Measurements from ENCODE around the gene PARD3. TPM values are rescaled to one million over a fixed set of nuclear protein-coding genes. Genes with fewer than 3 reads are reported as not detected.

The PARD3 gene
- polyA plus RNA-seq, 3 donors, result 0.51 TPM; not detected in 2

- Mint-ChIP-seq H3K4me1 (no peaks in the 10 kb centered on the region), H3K27ac (no peak overlapping the region), H3K36me3 (no peaks in the 10 kb centered on the region), H3K9me3 (peaks cover 11 to 15% (median 12%) of the 10 kb centered on the region in 7 donors), H3K27me3 (ENCODE audit: low read depth in 3 of 3) (peaks cover 0 to 5% (median 4%) of the 10 kb centered on the region in 3 donors), H3K4me3 (no peak overlapping the region)
- Histone ChIP-seq H3K79me2 (ENCODE audit: insufficient read depth, low read length) (no peaks in the 10 kb centered on the region), H4K20me1 (ENCODE audit: insufficient read depth, low read length) (no peaks in the 10 kb centered on the region), H3K36me3 (replicated peaks in 1 of 2; ENCODE audit: control insufficient read depth in 1 of 2, insufficient read depth in 2 of 2, low read length in 2 of 2) (no peaks in the 10 kb centered on the region), H2AFZ (ENCODE audit: insufficient read depth, low read depth, low read length, poor library complexity, severe bottlenecking) (no peak overlapping the region), H3K27me3 (ENCODE audit: control insufficient read depth in 2 of 2, insufficient read depth in 2 of 2, low read length in 2 of 2) (no peaks in the 10 kb centered on the region), H3K4me1 (ENCODE audit: control insufficient read depth in 1 of 2, insufficient read depth in 2 of 2, low read length in 2 of 2) (no peaks in the 10 kb centered on the region), H3K4me2 (replicated peaks; ENCODE audit: extremely low read depth, low read length, poor library complexity, severe bottlenecking) (no peak overlapping the region), H3K4me3 (replicated peaks in 1 of 3; ENCODE audit: low read depth in 2 of 3, low read length in 3 of 3) (no peak overlapping the region), H3K27ac (ENCODE audit: low read depth in 1 of 2, low read length in 2 of 2) (no peak overlapping the region), H3K9me3 (replicated peaks in 1 of 2; ENCODE audit: control insufficient read depth in 1 of 2, insufficient read depth in 1 of 2, low read length in 2 of 2) (peaks cover 5 to 18% of the 10 kb centered on the region in 2 donors), H3K9ac (ENCODE audit: insufficient read depth, low read length, poor library complexity, severe bottlenecking) (no peak overlapping the region)
- TF ChIP-seq, protein P1, sequence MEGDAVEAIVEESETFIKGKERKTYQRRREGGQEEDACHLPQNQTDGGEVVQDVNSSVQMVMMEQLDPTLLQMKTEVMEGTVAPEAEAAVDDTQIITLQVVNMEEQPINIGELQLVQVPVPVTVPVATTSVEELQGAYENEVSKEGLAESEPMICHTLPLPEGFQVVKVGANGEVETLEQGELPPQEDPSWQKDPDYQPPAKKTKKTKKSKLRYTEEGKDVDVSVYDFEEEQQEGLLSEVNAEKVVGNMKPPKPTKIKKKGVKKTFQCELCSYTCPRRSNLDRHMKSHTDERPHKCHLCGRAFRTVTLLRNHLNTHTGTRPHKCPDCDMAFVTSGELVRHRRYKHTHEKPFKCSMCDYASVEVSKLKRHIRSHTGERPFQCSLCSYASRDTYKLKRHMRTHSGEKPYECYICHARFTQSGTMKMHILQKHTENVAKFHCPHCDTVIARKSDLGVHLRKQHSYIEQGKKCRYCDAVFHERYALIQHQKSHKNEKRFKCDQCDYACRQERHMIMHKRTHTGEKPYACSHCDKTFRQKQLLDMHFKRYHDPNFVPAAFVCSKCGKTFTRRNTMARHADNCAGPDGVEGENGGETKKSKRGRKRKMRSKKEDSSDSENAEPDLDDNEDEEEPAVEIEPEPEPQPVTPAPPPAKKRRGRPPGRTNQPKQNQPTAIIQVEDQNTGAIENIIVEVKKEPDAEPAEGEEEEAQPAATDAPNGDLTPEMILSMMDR (IDR thresholded peaks at IDR 0.05), result no peak
- 96% methylated on average over 8 of the region's 11 CpGs for WGBS (ENCODE audit: insufficient coverage)
- intact Hi-C loops (cut with micrococcal nuclease), result no loop called here
- DNase-seq, result no peak
These were observed 733.1 kb downstream of the PARD3 start for GRCh38 chr10:34081948-34082347.

- Mint-ChIP-seq H3K27ac (no peak overlapping the region), H3K4me3 (no peak overlapping the region), H3K36me3 (no peaks in the 10 kb centered on the region), H3K9me3 (peaks cover 11 to 17% (median 13%) of the 10 kb centered on the region in 7 donors), H3K4me1 (no peaks in the 10 kb centered on the region), H3K27me3 (ENCODE audit: low read depth in 3 of 3) (peaks cover 0 to 5% (median 4%) of the 10 kb centered on the region in 3 donors)
- H3K79me2 ChIP-seq (ENCODE audit: insufficient read depth, low read length), result no peaks in the 10 kb centered on the region
- no peak overlapping the region for H3K9ac ChIP-seq (ENCODE audit: insufficient read depth, low read length, poor library complexity, severe bottlenecking)
- H3K4me2 ChIP-seq (replicated peaks; ENCODE audit: extremely low read depth, low read length, poor library complexity, severe bottlenecking), result no peak overlapping the region
- no peak overlapping the region for H2AFZ ChIP-seq (ENCODE audit: insufficient read depth, low read depth, low read length, poor library complexity, severe bottlenecking)
- no peak overlapping the region for H3K27ac ChIP-seq (ENCODE audit: low read depth in 1 of 2, low read length in 2 of 2)
- no peaks in the 10 kb centered on the region for H4K20me1 ChIP-seq (ENCODE audit: insufficient read depth, low read length)
- H3K4me3 ChIP-seq (replicated peaks in 1 of 3; ENCODE audit: low read depth in 2 of 3, low read length in 3 of 3), result no peak overlapping the region
- no peak for DNase-seq
- intact Hi-C loops (cut with micrococcal nuclease), result no loop called here
- 0% methylated on average over 3 of the region's 6 CpGs for WGBS (ENCODE audit: insufficient coverage)
- H3K9me3 ChIP-seq (replicated peaks in 1 of 2; ENCODE audit: control insufficient read depth in 1 of 2, insufficient read depth in 1 of 2, low read length in 2 of 2), result peaks cover 5 to 17% of the 10 kb centered on the region in 2 donors
- H3K4me1 ChIP-seq (ENCODE audit: control insufficient read depth in 1 of 2, insufficient read depth in 2 of 2, low read length in 2 of 2), result no peaks in the 10 kb centered on the region
- no peaks in the 10 kb centered on the region for H3K27me3 ChIP-seq (ENCODE audit: control insufficient read depth in 2 of 2, insufficient read depth in 2 of 2, low read length in 2 of 2)
- H3K36me3 ChIP-seq (replicated peaks in 1 of 2; ENCODE audit: control insufficient read depth in 1 of 2, insufficient read depth in 2 of 2, low read length in 2 of 2), result no peaks in the 10 kb centered on the region
- TF ChIP-seq, protein P1 (IDR thresholded peaks at IDR 0.05), result no peak
These were observed 733.8 kb downstream of the PARD3 start for GRCh38 chr10:34081347-34081743.

Data from CD14-positive monocyte (primary cell).